Measurements from ENCODE around the gene CHST11.

Gene CHST11

DNA sequence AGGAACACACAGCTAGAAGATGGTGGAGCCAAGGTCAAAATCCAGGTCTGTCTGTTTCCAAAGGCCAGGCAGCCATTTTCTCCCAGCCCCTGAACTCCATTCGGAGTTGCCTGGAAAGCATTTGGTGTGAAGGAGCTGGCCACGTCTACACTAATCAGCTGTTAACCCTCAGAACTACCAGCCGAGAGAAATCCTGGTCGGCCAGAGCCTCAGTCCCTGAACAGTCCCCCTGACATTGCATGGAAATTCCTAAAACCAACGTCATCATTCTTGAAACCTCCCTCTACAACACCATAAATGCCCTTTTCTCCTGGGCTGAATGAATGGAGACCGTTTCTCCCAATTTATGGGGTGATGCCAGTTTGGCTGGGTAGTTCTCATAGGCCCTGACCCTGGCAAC lies 255.7 kb downstream of the CHST11 start:
- H3K9me3 ChIP-seq (ENCODE audit: control insufficient read depth, insufficient read depth, low read depth, low read length): no peaks in the 10 kb centered on the region
- CTCF ChIA-PET: no interaction called here
- no peaks in the 10 kb centered on the region for H3K36me3 ChIP-seq (ENCODE audit: control insufficient read depth in 2 of 2, insufficient read depth in 1 of 2, low read length in 2 of 2)
- no peaks in the 10 kb centered on the region for H3K4me1 ChIP-seq (ENCODE audit: control insufficient read depth, insufficient read depth, low read length)
- TF ChIP-seq ZNF658 (tag by site-specific recombination; IDR thresholded peaks at IDR 0.05) (no peak), ZNF830 (tag by site-specific recombination; IDR thresholded peaks at IDR 0.05; ENCODE audit: low read depth) (no peak), OSR2 (tag by site-specific recombination; IDR thresholded peaks at IDR 0.05) (no peak), ZNF214 (tag by site-specific recombination; IDR thresholded peaks at IDR 0.05; ENCODE audit: borderline replicate concordance) (no peak), HOXA7 (CRISPR knock-in tag; IDR thresholded peaks at IDR 0.05; ENCODE audit: borderline replicate concordance) (no peak), ZNF48 (tag by site-specific recombination; IDR thresholded peaks at IDR 0.05) (no peak), WT1 (tag by site-specific recombination; IDR thresholded peaks at IDR 0.05) (no peak), ZBTB1 (tag by site-specific recombination; IDR thresholded peaks at IDR 0.05) (no peak)
- TF ChIP-seq, protein P1, sequence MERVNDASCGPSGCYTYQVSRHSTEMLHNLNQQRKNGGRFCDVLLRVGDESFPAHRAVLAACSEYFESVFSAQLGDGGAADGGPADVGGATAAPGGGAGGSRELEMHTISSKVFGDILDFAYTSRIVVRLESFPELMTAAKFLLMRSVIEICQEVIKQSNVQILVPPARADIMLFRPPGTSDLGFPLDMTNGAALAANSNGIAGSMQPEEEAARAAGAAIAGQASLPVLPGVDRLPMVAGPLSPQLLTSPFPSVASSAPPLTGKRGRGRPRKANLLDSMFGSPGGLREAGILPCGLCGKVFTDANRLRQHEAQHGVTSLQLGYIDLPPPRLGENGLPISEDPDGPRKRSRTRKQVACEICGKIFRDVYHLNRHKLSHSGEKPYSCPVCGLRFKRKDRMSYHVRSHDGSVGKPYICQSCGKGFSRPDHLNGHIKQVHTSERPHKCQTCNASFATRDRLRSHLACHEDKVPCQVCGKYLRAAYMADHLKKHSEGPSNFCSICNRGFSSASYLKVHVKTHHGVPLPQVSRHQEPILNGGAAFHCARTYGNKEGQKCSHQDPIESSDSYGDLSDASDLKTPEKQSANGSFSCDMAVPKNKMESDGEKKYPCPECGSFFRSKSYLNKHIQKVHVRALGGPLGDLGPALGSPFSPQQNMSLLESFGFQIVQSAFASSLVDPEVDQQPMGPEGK (tag by site-specific recombination; IDR thresholded peaks at IDR 0.05): no peak
- TF ChIP-seq, protein P2, sequence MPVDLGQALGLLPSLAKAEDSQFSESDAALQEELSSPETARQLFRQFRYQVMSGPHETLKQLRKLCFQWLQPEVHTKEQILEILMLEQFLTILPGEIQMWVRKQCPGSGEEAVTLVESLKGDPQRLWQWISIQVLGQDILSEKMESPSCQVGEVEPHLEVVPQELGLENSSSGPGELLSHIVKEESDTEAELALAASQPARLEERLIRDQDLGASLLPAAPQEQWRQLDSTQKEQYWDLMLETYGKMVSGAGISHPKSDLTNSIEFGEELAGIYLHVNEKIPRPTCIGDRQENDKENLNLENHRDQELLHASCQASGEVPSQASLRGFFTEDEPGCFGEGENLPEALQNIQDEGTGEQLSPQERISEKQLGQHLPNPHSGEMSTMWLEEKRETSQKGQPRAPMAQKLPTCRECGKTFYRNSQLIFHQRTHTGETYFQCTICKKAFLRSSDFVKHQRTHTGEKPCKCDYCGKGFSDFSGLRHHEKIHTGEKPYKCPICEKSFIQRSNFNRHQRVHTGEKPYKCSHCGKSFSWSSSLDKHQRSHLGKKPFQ (tag by site-specific recombination; IDR thresholded peaks at IDR 0.05): no peak
- TF ChIP-seq, protein P3, sequence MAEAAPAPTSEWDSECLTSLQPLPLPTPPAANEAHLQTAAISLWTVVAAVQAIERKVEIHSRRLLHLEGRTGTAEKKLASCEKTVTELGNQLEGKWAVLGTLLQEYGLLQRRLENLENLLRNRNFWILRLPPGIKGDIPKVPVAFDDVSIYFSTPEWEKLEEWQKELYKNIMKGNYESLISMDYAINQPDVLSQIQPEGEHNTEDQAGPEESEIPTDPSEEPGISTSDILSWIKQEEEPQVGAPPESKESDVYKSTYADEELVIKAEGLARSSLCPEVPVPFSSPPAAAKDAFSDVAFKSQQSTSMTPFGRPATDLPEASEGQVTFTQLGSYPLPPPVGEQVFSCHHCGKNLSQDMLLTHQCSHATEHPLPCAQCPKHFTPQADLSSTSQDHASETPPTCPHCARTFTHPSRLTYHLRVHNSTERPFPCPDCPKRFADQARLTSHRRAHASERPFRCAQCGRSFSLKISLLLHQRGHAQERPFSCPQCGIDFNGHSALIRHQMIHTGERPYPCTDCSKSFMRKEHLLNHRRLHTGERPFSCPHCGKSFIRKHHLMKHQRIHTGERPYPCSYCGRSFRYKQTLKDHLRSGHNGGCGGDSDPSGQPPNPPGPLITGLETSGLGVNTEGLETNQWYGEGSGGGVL (tag by site-specific recombination; IDR thresholded peaks at IDR 0.05): no peak
- TF ChIP-seq, protein P4, sequence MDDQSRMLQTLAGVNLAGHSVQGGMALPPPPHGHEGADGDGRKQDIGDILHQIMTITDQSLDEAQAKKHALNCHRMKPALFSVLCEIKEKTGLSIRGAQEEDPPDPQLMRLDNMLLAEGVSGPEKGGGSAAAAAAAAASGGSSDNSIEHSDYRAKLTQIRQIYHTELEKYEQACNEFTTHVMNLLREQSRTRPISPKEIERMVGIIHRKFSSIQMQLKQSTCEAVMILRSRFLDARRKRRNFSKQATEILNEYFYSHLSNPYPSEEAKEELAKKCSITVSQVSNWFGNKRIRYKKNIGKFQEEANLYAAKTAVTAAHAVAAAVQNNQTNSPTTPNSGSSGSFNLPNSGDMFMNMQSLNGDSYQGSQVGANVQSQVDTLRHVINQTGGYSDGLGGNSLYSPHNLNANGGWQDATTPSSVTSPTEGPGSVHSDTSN (CRISPR knock-in tag; IDR thresholded peaks at IDR 0.05): no peak
- no peak overlapping the region for H3K4me3 ChIP-seq (ENCODE audit: low read depth, low read length)
- POLR2A ChIA-PET: no interaction called here
- no peak overlapping the region for H3K27ac ChIP-seq (ENCODE audit: extremely low read depth, low read depth, low read length)

DNA sequence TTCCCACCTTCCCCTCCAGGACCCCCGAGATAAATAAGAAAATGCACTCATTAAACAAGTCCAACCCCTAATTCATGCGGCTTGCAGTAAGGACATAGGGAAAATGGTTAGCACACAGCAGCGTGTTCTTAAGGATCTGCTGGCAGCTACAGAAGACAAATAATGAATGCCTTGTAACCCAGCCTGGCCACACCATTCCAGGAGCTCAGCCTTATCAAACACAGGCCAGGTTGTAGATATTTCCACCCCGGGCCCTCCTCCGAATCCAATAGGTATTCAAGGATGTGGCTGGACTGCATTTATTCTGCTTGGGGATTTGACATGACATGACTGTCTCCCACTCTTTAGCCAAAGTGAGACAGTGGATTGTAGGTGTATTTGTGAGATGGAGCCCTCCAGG lies 256.2 kb downstream of the CHST11 start:
- H3K36me3 ChIP-seq (ENCODE audit: control insufficient read depth in 2 of 2, insufficient read depth in 1 of 2, low read length in 2 of 2): no peaks in the 10 kb centered on the region
- H3K9me3 ChIP-seq (ENCODE audit: control insufficient read depth, insufficient read depth, low read depth, low read length): no peaks in the 10 kb centered on the region
- POLR2A ChIA-PET: no interaction called here
- CTCF ChIA-PET: no interaction called here
- no peaks in the 10 kb centered on the region for H3K4me1 ChIP-seq (ENCODE audit: control insufficient read depth, insufficient read depth, low read length)
- TF ChIP-seq ZNF391 (tag by site-specific recombination; IDR thresholded peaks at IDR 0.05; ENCODE audit: borderline replicate concordance, low read depth) (no peak), ZNF354C (tag by site-specific recombination; IDR thresholded peaks at IDR 0.05; ENCODE audit: borderline replicate concordance, low read depth) (no peak), ZNF677 (tag by site-specific recombination; IDR thresholded peaks at IDR 0.05) (no peak), ZNF529 (tag by site-specific recombination; IDR thresholded peaks at IDR 0.05; ENCODE audit: insufficient replicate concordance) (no peak), PRDM1 (tag by site-specific recombination; IDR thresholded peaks at IDR 0.05) (no peak)
- TF ChIP-seq, protein P5, sequence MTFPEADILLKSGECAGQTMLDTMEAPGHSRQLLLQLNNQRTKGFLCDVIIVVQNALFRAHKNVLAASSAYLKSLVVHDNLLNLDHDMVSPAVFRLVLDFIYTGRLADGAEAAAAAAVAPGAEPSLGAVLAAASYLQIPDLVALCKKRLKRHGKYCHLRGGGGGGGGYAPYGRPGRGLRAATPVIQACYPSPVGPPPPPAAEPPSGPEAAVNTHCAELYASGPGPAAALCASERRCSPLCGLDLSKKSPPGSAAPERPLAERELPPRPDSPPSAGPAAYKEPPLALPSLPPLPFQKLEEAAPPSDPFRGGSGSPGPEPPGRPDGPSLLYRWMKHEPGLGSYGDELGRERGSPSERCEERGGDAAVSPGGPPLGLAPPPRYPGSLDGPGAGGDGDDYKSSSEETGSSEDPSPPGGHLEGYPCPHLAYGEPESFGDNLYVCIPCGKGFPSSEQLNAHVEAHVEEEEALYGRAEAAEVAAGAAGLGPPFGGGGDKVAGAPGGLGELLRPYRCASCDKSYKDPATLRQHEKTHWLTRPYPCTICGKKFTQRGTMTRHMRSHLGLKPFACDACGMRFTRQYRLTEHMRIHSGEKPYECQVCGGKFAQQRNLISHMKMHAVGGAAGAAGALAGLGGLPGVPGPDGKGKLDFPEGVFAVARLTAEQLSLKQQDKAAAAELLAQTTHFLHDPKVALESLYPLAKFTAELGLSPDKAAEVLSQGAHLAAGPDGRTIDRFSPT (tag by site-specific recombination; IDR thresholded peaks at IDR 0.05): no peak
- TF ChIP-seq, protein P1 (tag by site-specific recombination; IDR thresholded peaks at IDR 0.05): no peak
- TF ChIP-seq, protein P2 (tag by site-specific recombination; IDR thresholded peaks at IDR 0.05): no peak
- H3K4me3 ChIP-seq (ENCODE audit: low read depth, low read length): no peak overlapping the region
- no peak overlapping the region for H3K27ac ChIP-seq (ENCODE audit: extremely low read depth, low read depth, low read length)

Measured in HEK293 (cell line).